H1 (cell line): ENCODE results near the gene PELI2. TPM values are rescaled to one million over a fixed set of nuclear protein-coding genes. Genes with fewer than 3 reads are reported as not detected.

ENCODE experiments used
- CTCF ChIA-PET: fragments of 300-600 bp; sonication (Branson Sonifier 250); formaldehyde crosslinking; loops from one replicate; lab custom pipeline; 2021; ENCODE audit not compliant: partially characterized antibody; lab: Charles Lee
- POLR2A ChIA-PET: fragments of 300-600 bp; sonication (Branson Sonifier 250); formaldehyde crosslinking; loops from one replicate; lab custom pipeline; 2021; ENCODE audit warnings: inconsistent platforms; ENCODE audit not compliant: partially characterized antibody; lab: Charles Lee
- DNase-seq, 2 experiments: peaks; one replicate each; pipeline versions ENCODE4 v3.0.0 to v3.0.0-alpha.2; 2010 to 2022; ENCODE audit warnings: low spot score in 2 of 2, low read depth in 1 of 2, mixed read lengths in 1 of 2
- FAIRE-seq: peaks from 2 replicates; lab custom pipeline; 2011; peaks lifted over from hg19 to GRCh38; lab: Jason Lieb, UNC
- H2AFZ ChIP-seq: 2 replicates; pipeline ENCODE4 v1.8.1; 2012; ENCODE audit warnings: low read length, inconsistent platforms
- H2AK5ac ChIP-seq: 2 replicates; pipeline ENCODE4 v1.6.1; 2013; ENCODE audit warnings: low read depth, low read length
- H2BK120ac ChIP-seq: replicated peaks from 2 replicates; pipeline ENCODE3; 2013; ENCODE audit warnings: low read depth, low read length, inconsistent platforms
- H2BK12ac ChIP-seq: 2 replicates; pipeline ENCODE4 v1.6.1; 2013; ENCODE audit warnings: low read depth, low read length
- H2BK15ac ChIP-seq: 2 replicates; pipeline ENCODE4 v1.6.1; 2013; ENCODE audit warnings: low read length
- H2BK20ac ChIP-seq: 2 replicates; pipeline ENCODE4 v1.6.1; 2013; ENCODE audit warnings: low read length
- H2BK5ac ChIP-seq: 2 replicates; pipeline ENCODE4 v1.6.1; 2013; ENCODE audit warnings: low read depth, low read length
- H3K14ac ChIP-seq: 2 replicates; pipeline ENCODE4 v1.6.1; 2013; ENCODE audit warnings: inconsistent platforms; ENCODE audit not compliant: insufficient read length
- H3K18ac ChIP-seq: 2 replicates; pipeline ENCODE4 v1.6.1; 2013; ENCODE audit warnings: low read length; ENCODE audit errors: extremely low read depth
- H3K23ac ChIP-seq: 2 replicates; pipeline ENCODE4 v1.6.1; 2013; ENCODE audit warnings: inconsistent platforms; ENCODE audit not compliant: insufficient read length
- H3K23me2 ChIP-seq: 2 replicates; pipeline ENCODE4 v1.6.1; 2013; ENCODE audit warnings: low read depth, low read length
- H3K27ac ChIP-seq: 2 replicates; pipeline ENCODE4 v1.6.1; 2011; ENCODE audit warnings: low read depth, low read length, inconsistent platforms
- H3K27me3 ChIP-seq, 4 experiments: replicated peaks in 1 of 4; 1 replicate in 1 of 4; 2 replicates in 3 of 4; pipeline versions ENCODE4 v1.6.1 to v1.8.1; 2011 to 2013; ENCODE audit warnings: low read length in 3 of 4, mild to moderate bottlenecking in 3 of 4, inconsistent platforms in 2 of 4, mixed read lengths in 2 of 4, moderate library complexity in 1 of 4; ENCODE audit not compliant: control insufficient read depth in 3 of 4, insufficient read depth in 3 of 4; ENCODE audit errors: extremely low read depth in 1 of 4
- H3K36me3 ChIP-seq, 4 experiments: 2 replicates each; pipeline versions ENCODE4 v1.6.1 to v1.8.1; 2011 to 2013; ENCODE audit warnings: mild to moderate bottlenecking in 4 of 4, low read length in 3 of 4, moderate library complexity in 2 of 4, control low read depth in 1 of 4, inconsistent platforms in 1 of 4; ENCODE audit not compliant: insufficient read depth in 4 of 4, control insufficient read depth in 2 of 4
- H3K4ac ChIP-seq: replicated peaks from 2 replicates; pipeline ENCODE3; 2013; ENCODE audit warnings: low read length, low read depth, mixed read lengths, inconsistent platforms; ENCODE audit not compliant: insufficient read length
- H3K4me1 ChIP-seq, 4 experiments: replicated peaks in 1 of 4; 1 replicate in 1 of 4; 2 replicates in 3 of 4; pipeline versions ENCODE4 v1.6.1 to v1.8.1; 2011 to 2013; ENCODE audit warnings: low read length in 3 of 4, inconsistent platforms in 2 of 4, mixed read lengths in 1 of 4; ENCODE audit not compliant: insufficient read depth in 4 of 4, control insufficient read depth in 3 of 4
- H3K4me2 ChIP-seq, 2 experiments: 2 replicates each; pipeline versions ENCODE4 v1.6.1 to v1.8.1; 2011 to 2013; ENCODE audit warnings: low read depth in 2 of 2, low read length in 2 of 2, control low read depth in 1 of 2, inconsistent platforms in 1 of 2, mild to moderate bottlenecking in 1 of 2; ENCODE audit not compliant: insufficient read depth in 1 of 2
- H3K4me3 ChIP-seq, 4 experiments: fragments of 200-600, 300-600 bp in 1 of 4; sonication (generic), shearing (Covaris generic), sonication (Bioruptor Twin) in 1 of 4; 2 replicates each; pipeline versions ENCODE4 v1.5.1 to v1.8.1; 2011 to 2016; ENCODE audit warnings: low read length in 4 of 4, low read depth in 3 of 4, control low read depth in 2 of 4, inconsistent platforms in 2 of 4, mild to moderate bottlenecking in 2 of 4, mixed read lengths in 1 of 4, moderate library complexity in 1 of 4; ENCODE audit not compliant: insufficient read depth in 2 of 4; ENCODE audit errors: extremely low read depth in 1 of 4
- H3K56ac ChIP-seq: replicated peaks from 2 replicates; pipeline ENCODE3; 2013; ENCODE audit warnings: low read depth, mild to moderate bottlenecking, mixed read lengths, low read length, inconsistent platforms; ENCODE audit not compliant: insufficient read length
- H3K79me1 ChIP-seq: 2 replicates; pipeline ENCODE4 v1.6.1; 2013; ENCODE audit warnings: low read depth, low read length, control low read depth
- H3K79me2 ChIP-seq, 2 experiments: 2 replicates each; pipeline versions ENCODE4 v1.6.1 to v1.8.1; 2012 to 2013; ENCODE audit warnings: low read length in 2 of 2, mild to moderate bottlenecking in 2 of 2, inconsistent platforms in 1 of 2; ENCODE audit not compliant: insufficient read depth in 2 of 2, control insufficient read depth in 1 of 2
- H3K9ac ChIP-seq, 4 experiments: replicated peaks in 1 of 4; 1 replicate in 1 of 4; 2 replicates in 3 of 4; pipeline versions ENCODE4 v1.6.1 to v1.8.1; 2011 to 2013; ENCODE audit warnings: low read depth in 3 of 4, low read length in 3 of 4, control low read depth in 2 of 4, mild to moderate bottlenecking in 2 of 4, moderate library complexity in 2 of 4, inconsistent platforms in 1 of 4; ENCODE audit errors: extremely low read depth in 1 of 4
- H3K9me3 ChIP-seq, 2 experiments: 2 replicates each; pipeline versions ENCODE4 v1.6.1 to v1.8.1; 2012 to 2013; ENCODE audit warnings: mild to moderate bottlenecking in 2 of 2, moderate library complexity in 2 of 2, control low read depth in 1 of 2, inconsistent platforms in 1 of 2, low read depth in 1 of 2, low read length in 1 of 2, mixed read lengths in 1 of 2; ENCODE audit not compliant: insufficient read depth in 2 of 2
- H4K20me1 ChIP-seq, 2 experiments: replicated peaks in 1 of 2; 2 replicates each; pipeline versions ENCODE3 to v1.8.1; 2011 to 2013; ENCODE audit warnings: inconsistent platforms in 2 of 2, low read length in 2 of 2, mild to moderate bottlenecking in 1 of 2; ENCODE audit not compliant: insufficient read depth in 2 of 2, control insufficient read depth in 1 of 2
- H4K5ac ChIP-seq: 2 replicates; pipeline ENCODE4 v1.6.1; 2013; ENCODE audit warnings: low read length, low read depth, mixed read lengths, inconsistent platforms; ENCODE audit not compliant: insufficient read length
- H4K8ac ChIP-seq: 2 replicates; pipeline ENCODE4 v1.8.0; 2013; ENCODE audit warnings: mild to moderate bottlenecking, moderate library complexity, low read length, inconsistent platforms; ENCODE audit not compliant: insufficient read depth; ENCODE audit errors: extremely low read depth
- H4K91ac ChIP-seq: replicated peaks from 2 replicates; pipeline ENCODE3; 2013; ENCODE audit warnings: low read length, mixed read lengths, inconsistent platforms; ENCODE audit not compliant: insufficient read length
- ASH2L ChIP-seq: fragments of 200-600, 300-600 bp; sonication (generic); IDR thresholded peaks from one replicate; pipeline ENCODE4 v1.7.1; 2017; ENCODE audit warnings: low read length
- FOSL1 ChIP-seq: IDR thresholded peaks from 2 replicates; pipeline ENCODE4 v1.6.1; 2011; ENCODE audit warnings: mild to moderate bottlenecking, low read depth, low read length, moderate library complexity; ENCODE audit not compliant: insufficient read depth
- HDAC6 ChIP-seq: IDR thresholded peaks from one replicate; pipeline ENCODE4 v1.7.1; 2012; ENCODE audit warnings: low read depth, mild to moderate bottlenecking, inconsistent platforms, low read length, moderate library complexity
- JUND ChIP-seq: IDR thresholded peaks from 2 replicates; pipeline ENCODE4 v1.6.1; 2011; ENCODE audit warnings: mild to moderate bottlenecking, improper control_type of control experiment, low read length
- KDM5A ChIP-seq: fragments of 200-600 bp; IDR thresholded peaks from 2 replicates; pipeline ENCODE4 v1.7.1; 2012; ENCODE audit warnings: mild to moderate bottlenecking, low read length, inconsistent platforms, mixed read lengths
- NANOG ChIP-seq: IDR thresholded peaks from 2 replicates; pipeline ENCODE4 v1.6.1; 2011; ENCODE audit warnings: low read length, low read depth, mild to moderate bottlenecking, inconsistent platforms; ENCODE audit not compliant: insufficient read depth, poor library complexity, severe bottlenecking
- NRF1 ChIP-seq: IDR thresholded peaks from 2 replicates; pipeline ENCODE4 v1.6.1; 2011; ENCODE audit warnings: mild to moderate bottlenecking, low read depth, low read length, improper control_type of control experiment
- POLR2AphosphoS5 ChIP-seq: IDR thresholded peaks from 2 replicates; pipeline ENCODE4 v1.6.1; 2011; ENCODE audit warnings: low read depth, low read length
- SP2 ChIP-seq: IDR thresholded peaks from 2 replicates; pipeline ENCODE4 v1.6.1; 2012; ENCODE audit warnings: mild to moderate bottlenecking, low read length, inconsistent platforms
- SP4 ChIP-seq: IDR thresholded peaks from 2 replicates; pipeline ENCODE4 v1.6.1; 2012; ENCODE audit warnings: low read length, inconsistent platforms
- SRF ChIP-seq: IDR thresholded peaks from 2 replicates; pipeline ENCODE4 v1.6.1; 2011; ENCODE audit warnings: mild to moderate bottlenecking, low read depth, low read length, moderate library complexity
- TAF7 ChIP-seq: optimal IDR thresholded peaks from 2 replicates; pipeline ENCODE3; 2011; ENCODE audit warnings: low read depth, mild to moderate bottlenecking, inconsistent platforms, low read length, moderate library complexity, borderline replicate concordance
- polyA plus RNA-seq, 7 experiments: library from polyadenylated mRNA; depleted of rRNA in 3 of 7; stranded (reverse) in 5 of 7; unstranded in 2 of 7; fragments of >200 nt in 5 of 7; fragments of 200-250 nt in 2 of 7; gene quantifications; 1 replicate in 5 of 7; 2 replicates in 1 of 7; 4 replicates in 1 of 7; pipeline versions ENCODE4 v1.2.1 to v1.2.3, GENCODE V29; 2011 to 2013; ENCODE audit warnings: missing spikeins in 2 of 7, mixed read lengths in 2 of 7
- total RNA-seq: library from RNA; stranded (reverse); fragmentation: NEBNext Ultra II Directional; extraction: Animal tissue kit (Norgen Biotek cat#: 25700); gene quantifications from 2 replicates; pipeline ENCODE4 v1.2.1, GENCODE V29; 2021
- TF ChIP-seq, protein P1 (sequence below), 3 experiments: IDR thresholded peaks; 1 replicate in 2 of 3; 2 replicates in 1 of 3; pipeline versions ENCODE4 v1.5.1 to v1.6.1; 2011; ENCODE audit warnings: low read length in 3 of 3, mild to moderate bottlenecking in 3 of 3, inconsistent platforms in 2 of 3, low read depth in 1 of 3, moderate library complexity in 1 of 3; ENCODE audit not compliant: insufficient read depth in 1 of 3; ENCODE audit errors: control extremely low read depth in 1 of 3

The PELI2 gene
- total and polyA plus RNA-seq, 2 of the 8 experiments (the other 6 are each of a cell fraction or from before 2014, with no cell fraction given): 14.6 to 25.7 TPM

DNA sequence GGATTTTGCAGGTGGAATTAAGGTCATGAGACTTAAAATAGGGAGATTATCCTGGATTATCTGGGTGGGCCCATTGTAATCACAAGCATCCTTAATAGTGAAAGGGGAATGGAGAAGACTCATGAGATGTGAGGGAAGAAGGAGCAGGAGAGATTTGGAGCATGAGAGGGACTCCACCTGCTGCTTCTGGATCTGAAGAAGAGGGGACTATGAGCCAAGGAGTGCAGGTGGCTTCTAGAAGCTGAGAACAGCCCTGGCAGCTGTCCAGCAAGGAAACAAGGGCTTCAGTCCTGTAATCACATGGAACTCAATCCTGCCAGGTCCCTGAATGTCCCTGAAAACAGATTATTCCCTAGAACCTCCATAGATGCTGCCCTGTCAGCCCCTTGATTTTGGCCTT lies 67.8 kb downstream of the PELI2 start:
- POLR2A ChIA-PET: no interaction called here
- Histone ChIP-seq H3K23me2 (no peaks in the 10 kb centered on the region), H3K79me2 (peaks cover 0 to 4% of the 10 kb centered on the region in 2 experiments; a peak in 1 of 4 replicates), H2BK15ac (no peak overlapping the region), H3K56ac (no peak overlapping the region), H3K36me3 (no peaks in the 10 kb centered on the region; a peak in 1 of 8 replicates), H3K23ac (no peak overlapping the region), H2BK12ac (no peak overlapping the region), H3K18ac (no peak overlapping the region), H2BK5ac (no peak overlapping the region), H2AFZ (no peak overlapping the region), H3K4me3 (no peak overlapping the region), H2BK20ac (no peak overlapping the region), H3K9ac (no peak overlapping the region), H3K27me3 (no peaks in the 10 kb centered on the region), H4K20me1 (peaks cover 0 to 2% of the 10 kb centered on the region in 2 experiments), H3K79me1 (peaks cover 5% of the 10 kb centered on the region; the same call in 1 of the 2 replicates), H3K4ac (no peak overlapping the region), H3K27ac (no peak overlapping the region), H4K8ac (no peak overlapping the region), H3K9me3 (no peaks in the 10 kb centered on the region), H4K91ac (no peak overlapping the region), H2BK120ac (no peak overlapping the region), H3K4me1 (peaks cover 0 to 3% (median 0%) of the 10 kb centered on the region in 4 experiments; a peak in 1 of 7 replicates), H3K14ac (no peak overlapping the region), H4K5ac (no peak overlapping the region), H3K4me2 (no peak overlapping the region), H2AK5ac (no peak overlapping the region)
- DNase-seq: no peak
- CTCF ChIA-PET: no interaction called here
- FAIRE-seq: no peak
- TF ChIP-seq POLR2AphosphoS5: no peak
- TF ChIP-seq TAF7: no peak
- no peak for TF ChIP-seq SP4
- no peak for TF ChIP-seq ASH2L
- no peak for TF ChIP-seq KDM5A
- no peak for TF ChIP-seq SRF
- TF ChIP-seq, protein P1, sequence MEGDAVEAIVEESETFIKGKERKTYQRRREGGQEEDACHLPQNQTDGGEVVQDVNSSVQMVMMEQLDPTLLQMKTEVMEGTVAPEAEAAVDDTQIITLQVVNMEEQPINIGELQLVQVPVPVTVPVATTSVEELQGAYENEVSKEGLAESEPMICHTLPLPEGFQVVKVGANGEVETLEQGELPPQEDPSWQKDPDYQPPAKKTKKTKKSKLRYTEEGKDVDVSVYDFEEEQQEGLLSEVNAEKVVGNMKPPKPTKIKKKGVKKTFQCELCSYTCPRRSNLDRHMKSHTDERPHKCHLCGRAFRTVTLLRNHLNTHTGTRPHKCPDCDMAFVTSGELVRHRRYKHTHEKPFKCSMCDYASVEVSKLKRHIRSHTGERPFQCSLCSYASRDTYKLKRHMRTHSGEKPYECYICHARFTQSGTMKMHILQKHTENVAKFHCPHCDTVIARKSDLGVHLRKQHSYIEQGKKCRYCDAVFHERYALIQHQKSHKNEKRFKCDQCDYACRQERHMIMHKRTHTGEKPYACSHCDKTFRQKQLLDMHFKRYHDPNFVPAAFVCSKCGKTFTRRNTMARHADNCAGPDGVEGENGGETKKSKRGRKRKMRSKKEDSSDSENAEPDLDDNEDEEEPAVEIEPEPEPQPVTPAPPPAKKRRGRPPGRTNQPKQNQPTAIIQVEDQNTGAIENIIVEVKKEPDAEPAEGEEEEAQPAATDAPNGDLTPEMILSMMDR (IDR thresholded peaks at IDR 0.05; ENCODE audit: control extremely low read depth in 1 of 3, insufficient read depth in 1 of 3, low read depth in 1 of 3, low read length in 3 of 3): no peak
- TF ChIP-seq SP2: no peak
- no peak for TF ChIP-seq NRF1
- no peak for TF ChIP-seq NANOG
- TF ChIP-seq HDAC6: no peak
- no peak for TF ChIP-seq FOSL1
- no peak for TF ChIP-seq JUND
